ENCODE results near the gene PNPT1.

GRCh38 chr2:55693181-55694125, at the start of gene PNPT1:
- TF ChIP-seq NONO (IDR thresholded peaks at IDR 0.05; ENCODE audit: low read depth in 2 of 2, low read length in 1 of 2) = no peak
- TF ChIP-seq RBM14 (IDR thresholded peaks at IDR 0.05; ENCODE audit: borderline replicate concordance, insufficient read depth, low read depth, low read length) = no peak

All from K562 (cell line).